ENCODE data around the gene SDK1.

- TF ChIP-seq CTCF (IDR thresholded peaks at IDR 0.05) (no peak), POLR2A (IDR thresholded peaks at IDR 0.05) (no peak)
Observed at GRCh38 chr7:3304131-3304530, 3.1 kb downstream of the SDK1 start.

Data from uterus (tissue), 2 donors.